Activated T-helper 9 cell treated with anti-CD3 and anti-CD28 coated beads, Interleukin-2, amount 50 U/mL, for 16 hours (primary cell): ENCODE data around the gene ZNF598.

Experiments used
- DNase-seq: peaks from one replicate; pipeline ENCODE4 v3.0.0-alpha.2; 2020; ENCODE audit warnings: low read depth

The ZNF598 gene

DNA sequence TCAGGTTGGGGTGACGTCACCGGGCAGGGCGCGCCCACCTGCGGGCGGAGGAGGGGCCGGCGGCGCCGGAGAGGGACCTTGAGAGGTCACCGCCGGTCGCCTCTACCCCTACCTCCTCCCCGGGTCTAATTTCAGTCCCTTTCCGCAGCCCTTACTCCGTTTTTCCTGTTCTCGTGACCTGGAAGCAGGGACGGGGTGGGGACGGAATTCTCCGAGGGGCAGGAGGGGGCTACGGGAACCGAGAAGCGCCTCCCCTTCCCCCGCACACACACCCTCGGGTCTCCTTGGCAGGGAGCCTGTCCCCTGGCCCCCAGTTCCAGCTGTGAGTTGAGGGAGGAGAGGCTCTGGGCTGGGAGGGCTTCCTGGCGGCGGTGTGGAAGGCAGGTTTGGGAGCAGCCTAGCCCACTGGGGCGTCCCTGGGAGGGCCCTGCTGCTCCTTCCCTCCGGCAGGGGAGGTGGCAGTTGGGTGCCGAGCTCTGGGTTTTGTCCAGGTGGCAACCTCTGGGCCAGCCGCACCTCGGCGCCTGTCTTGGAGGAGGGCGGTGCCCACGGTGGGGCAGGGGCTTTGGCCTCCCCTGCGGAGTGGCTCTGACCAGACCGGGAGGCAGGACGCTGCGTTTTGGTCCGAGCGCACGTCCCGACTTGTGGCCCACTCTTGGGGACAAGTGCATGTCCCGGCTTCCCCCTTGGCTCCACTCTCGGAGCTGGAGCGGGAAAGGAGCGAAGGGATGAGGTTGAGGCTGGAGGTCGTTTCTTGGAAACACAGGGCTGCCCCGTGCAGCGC, 19.1 kb downstream of the ZNF598 start:
- no peak for DNase-seq

DNA sequence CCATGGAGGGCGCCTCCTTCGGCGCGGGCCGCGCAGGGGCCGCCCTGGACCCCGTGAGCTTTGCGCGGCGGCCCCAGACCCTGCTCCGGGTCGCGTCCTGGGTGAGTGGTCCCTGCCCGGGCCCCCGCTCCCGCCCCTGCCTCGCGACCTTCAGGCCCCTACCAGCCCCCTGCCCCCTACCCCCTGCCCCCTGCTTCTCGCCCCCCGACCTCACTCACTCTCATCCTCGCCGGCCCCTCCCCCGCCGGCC, 19.6 kb downstream of the ZNF598 start:
- no peak for DNase-seq

DNA sequence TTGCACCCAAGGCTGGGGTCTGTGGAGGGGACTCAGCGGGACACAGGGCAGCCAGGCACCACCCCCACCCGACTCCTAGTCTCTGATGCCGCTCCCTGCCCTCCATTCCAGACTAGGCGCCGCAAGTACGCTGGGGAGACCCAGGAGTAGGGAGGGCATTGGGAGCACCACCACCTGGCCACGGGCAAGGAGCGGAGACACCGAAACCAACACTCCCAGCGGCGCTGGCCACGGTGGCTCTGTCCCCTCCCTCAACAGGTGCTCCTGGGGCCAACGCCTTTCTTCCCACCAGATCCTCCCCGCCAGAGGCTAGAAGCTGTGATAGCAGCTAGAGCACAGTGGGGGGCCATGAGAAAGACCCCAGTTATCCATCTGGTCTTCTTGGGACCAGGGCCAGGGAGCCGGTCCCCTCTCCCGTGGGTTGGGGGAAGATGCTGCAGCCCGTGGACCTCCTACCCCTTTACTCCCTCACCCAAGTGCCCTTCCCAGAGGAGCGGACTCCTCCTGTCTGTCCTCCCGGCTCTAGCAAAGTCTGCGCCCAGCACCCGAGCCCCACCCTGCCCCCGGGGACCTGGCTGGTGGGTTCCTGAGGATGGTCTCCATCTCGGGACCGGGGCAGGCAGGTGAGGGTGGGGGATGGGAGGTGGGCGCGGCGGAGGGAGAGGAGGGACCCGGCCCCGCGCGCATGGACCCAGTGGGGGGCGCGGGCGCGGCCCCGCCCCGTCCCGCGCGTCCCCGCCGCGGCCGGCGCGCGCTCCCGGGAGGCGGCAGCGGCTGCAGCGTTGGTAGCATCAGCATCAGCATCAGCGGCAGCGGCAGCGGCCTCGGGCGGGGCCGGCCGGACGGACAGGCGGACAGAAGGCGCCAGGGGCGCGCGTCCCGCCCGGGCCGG, 20.2 kb downstream of the ZNF598 start, which contains the start of gene SYNGR3:
Gene SYNGR3, plus strand, starts transcription at position 762 of the 892 bp plus-strand sequence. CDS start 133 bp downstream, outside the sequence.
- no peak for DNase-seq

- no peak for DNase-seq
Measured at GRCh38 chr16:1987198-1987597, 22.4 kb downstream of the ZNF598 start.

DNA sequence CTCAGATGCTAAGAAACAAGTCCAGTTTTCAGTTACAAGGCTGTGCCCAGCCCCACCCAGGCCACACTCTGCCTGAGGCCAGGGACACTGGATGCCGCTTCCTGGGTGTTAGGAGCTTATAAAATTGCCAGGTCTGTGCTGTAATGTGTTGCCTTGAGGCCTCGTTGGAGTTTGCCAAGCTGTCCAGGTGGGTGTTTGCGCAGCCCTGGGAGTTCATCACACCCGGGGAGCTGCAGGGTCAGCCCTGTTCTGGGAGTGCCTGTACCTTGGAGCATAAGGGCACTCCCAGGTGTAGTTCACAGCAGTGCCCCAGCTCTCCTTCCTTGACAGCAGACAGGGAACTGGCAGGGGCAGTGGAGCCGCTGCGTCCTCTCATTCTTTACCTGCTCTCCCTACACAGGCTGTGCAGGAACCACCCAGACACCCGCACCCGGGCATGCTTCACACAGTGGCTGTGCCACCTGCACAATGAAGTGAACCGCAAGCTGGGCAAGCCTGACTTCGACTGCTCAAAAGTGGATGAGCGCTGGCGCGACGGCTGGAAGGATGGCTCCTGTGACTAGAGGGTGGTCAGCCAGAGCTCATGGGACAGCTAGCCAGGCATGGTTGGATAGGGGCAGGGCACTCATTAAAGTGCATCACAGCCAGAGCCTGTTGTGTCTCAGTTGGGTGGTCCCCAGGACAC, 24.0 kb downstream of the ZNF598 start:
- no peak for DNase-seq

- DNase-seq: no peak
Measured at GRCh38 chr16:1984347-1985225, 25.0 kb downstream of the ZNF598 start.

- DNase-seq: peak; percentile 60
Measured at GRCh38 chr16:1983544-1984346, 25.9 kb downstream of the ZNF598 start, which contains the start of gene GFER. Gene GFER, plus strand, starts transcription at chr16:1984193. Its CDS starts 26 bp downstream, at chr16:1984219.

- DNase-seq: no peak
Measured at GRCh38 chr16:1982991-1983543, 26.6 kb downstream of the ZNF598 start.

DNA sequence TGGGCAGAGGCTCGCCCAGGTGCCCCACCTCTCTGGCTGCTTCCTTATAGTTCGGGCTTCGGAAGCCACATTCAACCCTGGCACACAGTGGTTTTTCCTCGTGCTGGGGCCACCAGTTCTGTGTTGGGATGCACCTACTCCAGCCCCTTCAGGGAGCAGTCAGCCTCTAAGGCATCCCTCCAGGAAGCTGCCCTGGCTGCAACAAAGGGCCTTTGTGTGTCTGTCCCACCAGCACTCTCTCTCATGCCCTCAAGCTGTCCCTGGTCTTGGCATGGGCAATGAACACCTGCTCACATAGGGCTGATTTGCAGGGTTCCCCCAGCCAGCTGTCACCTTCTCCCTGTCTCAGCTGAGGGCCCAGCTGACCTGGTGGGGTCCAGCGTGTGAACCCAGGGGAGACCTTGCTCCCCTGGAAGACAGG, 27.6 kb downstream of the ZNF598 start:
- no peak for DNase-seq

DNA sequence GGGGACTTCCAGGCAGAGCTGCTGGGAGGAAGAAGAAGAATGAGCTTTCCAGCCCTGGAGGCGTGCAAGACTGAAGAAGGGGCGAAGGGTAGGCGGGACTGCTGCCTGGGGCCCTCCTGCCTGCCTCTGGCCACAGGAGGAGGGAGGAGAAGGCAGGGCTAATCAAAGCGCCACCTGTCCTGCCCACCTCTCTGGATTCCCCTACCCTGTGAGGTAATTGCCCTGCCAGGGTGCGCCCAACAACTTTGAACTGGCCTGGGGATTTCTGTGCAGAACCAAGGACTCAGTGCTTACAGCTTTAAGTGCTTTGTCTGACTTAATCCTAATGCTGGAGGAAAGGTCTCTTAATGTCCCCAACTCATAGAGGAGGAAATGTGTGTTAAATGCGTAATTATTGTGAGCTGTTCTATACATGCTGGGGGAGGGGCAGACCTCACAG, 28.2 kb downstream of the ZNF598 start, which contains the start of gene NOXO1:
Gene NOXO1, minus strand, starts transcription at position 72 of the 439 bp plus-strand sequence. CDS start 290 bp downstream, outside the sequence.
- DNase-seq: no peak

GRCh38 chr16:1980770-1981087, 28.9 kb downstream of the ZNF598 start:
- DNase-seq: no peak

GRCh38 chr16:1980030-1980769, 29.4 kb downstream of the ZNF598 start:
- DNase-seq: no peak

DNA sequence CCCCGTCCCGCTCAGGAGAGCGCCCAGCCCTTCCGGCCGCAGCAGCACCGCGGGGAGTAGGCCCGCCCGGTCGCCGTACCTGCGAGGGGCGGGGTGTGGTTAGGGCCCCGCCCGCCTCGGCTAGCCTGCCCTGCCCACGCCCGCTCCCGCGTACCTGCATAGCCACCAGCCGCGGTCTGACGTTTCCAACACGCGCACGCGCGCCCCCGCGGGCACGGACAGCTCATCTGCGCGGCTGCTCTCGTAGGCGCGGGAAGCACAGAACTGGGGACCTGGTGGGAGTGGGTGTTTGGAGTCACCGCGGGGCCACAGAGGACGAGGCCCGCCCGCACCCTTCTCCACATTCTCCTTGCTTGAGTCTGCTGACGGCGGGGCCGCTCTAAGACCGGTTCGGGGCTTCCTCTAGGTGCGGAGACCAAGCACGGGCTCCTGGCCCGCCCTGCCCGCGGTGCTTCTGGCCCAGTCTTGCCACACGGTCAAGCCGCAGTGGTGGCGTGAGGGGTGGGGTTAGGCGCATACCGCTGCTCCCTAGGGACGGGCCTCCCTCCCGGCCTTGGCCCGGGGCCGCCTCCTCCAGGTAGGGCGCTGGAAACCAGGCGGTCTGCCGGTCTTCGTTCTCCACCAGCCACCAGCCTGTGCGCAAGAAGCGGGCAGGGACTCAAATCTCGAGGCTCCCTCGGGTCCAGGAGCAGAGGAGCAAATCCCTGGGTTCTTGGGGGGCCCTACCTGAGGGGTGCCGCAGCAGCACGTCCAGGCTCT, 30.2 kb downstream of the ZNF598 start:
- no peak for DNase-seq

DNA sequence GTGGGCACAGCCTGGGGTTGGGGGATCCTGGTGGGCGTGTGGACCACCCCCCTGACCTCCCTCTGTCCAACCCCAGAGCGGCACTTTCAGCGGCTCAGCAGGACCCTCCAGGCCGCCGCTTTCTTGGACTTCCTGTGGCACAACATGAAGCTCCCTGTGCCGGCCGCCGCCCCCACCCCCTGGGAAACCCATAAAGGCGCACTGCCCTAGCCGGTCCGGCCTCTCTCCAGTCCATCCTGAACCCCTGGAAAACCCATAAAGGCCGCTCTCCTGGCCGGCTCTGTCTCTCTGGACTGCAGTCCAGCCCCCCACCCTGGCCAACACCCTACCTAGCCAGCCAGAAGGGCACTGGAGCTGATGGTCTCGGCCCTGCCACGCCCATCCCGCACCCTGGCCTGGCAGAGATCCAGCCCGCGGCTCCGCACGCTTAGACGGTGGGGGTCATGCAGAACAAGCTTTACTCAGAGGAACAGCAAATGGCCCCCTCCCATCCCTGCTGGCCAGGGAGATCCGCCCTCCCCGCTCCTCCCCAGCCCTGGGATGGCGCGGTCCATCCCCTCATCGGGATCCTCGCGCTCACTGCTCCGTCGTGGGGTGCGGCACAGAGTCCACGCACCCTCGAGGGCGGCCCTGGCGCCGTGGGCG, 31.0 kb downstream of the ZNF598 start:
- no peak for DNase-seq

DNA sequence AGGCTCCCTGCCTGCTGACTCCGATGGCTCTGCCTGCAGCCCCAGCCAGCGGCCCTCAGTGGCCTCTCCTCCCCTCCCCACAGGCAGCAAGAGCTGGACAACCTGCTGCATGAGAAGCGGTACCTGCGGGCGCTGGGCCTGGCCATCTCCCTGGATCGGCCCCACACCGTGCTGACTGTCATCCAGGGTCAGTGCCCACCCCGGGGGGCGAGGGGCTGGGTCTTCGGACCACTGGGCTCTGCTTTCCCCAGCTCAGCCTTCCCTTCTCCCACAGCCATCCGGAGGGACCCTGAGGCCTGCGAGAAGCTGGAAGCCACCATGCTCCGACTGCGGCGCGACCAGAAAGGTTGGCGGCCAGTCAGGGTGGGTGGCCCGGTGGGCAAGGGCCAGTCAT, 31.7 kb downstream of the ZNF598 start:
- no peak for DNase-seq

DNA sequence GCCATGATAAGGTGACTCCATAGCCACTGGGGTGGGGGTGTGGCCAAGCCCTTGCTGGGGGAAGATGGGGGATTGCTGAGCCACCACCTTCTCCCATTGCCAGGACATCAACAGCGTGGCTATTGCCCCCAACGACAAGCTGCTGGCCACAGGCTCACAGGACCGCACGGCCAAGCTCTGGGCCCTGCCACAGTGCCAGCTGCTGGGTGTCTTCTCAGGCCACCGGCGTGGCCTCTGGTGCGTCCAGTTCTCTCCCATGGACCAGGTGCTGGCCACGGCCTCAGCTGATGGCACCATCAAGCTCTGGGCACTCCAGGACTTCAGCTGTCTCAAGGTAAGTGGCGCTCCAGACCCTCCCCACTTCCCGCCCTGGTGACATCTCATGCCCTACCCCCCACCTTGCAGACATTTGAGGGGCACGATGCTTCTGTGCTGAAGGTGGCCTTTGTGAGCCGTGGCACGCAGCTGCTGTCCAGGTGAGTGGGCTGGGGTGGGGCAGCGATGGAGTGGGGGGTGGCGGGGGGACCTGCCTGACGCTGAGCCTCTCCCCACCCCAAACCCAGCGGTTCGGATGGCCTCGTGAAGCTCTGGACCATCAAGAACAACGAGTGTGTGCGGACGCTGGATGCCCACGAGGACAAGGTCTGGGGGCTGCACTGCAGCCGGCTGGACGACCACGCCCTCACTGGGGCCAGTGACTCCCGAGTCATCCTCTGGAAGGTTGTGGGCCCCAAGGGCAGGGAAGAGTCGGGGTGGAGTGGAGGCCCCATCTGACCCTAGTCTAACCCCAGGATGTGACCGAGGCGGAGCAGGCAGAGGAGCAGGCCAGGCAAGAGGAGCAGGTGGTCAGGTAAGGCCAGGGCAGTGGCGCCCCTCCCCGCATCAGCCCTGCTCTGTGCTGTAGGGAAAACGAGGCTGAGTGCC, 32.4 kb downstream of the ZNF598 start:
- DNase-seq: no peak

GRCh38 chr16:1976216-1976520, 33.5 kb downstream of the ZNF598 start:
- no peak for DNase-seq
